A673 (cell line): ENCODE results near the gene RNU7-1.

Experiments used
- EZH2 ChIP-seq: fragments of 200-600 bp; sonication (generic); IDR thresholded peaks from 2 replicates; pipeline ENCODE4 v1.6.1; 2017; ENCODE audit warnings: borderline replicate concordance, low read depth, mild to moderate bottlenecking, mixed read lengths, antibody characterized with exemption, low read length; ENCODE audit not compliant: poor library complexity, severe bottlenecking
- TF ChIP-seq, protein P1 (sequence below): fragments of 300-800, 200-600 bp; sonication (generic); conservative IDR thresholded peaks from 2 replicates; pipeline ENCODE4 v1.5.1; 2017; ENCODE audit warnings: low read depth, mild to moderate bottlenecking, antibody characterized with exemption, low read length, moderate library complexity, mixed read lengths

DNA sequence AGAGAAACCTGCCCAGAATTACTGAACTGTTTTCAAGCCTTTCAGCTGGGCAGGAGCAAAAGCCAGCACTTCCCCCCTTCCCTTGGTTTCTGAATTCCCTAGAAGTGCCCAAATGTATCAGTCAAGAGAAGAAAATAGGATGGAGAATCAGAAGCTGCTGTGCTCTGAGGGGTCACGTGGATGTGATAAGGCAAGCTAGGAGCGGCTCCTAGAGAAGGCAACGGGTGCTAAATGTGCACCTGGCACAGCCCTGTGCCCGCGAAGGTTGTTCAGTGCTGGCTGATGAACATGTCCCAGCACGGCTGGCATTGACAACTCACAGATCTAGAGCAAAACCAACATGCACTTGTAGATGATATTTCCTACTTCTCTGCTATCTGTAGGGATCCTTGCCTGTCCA, 35.4 kb downstream of the RNU7-1 start:
- TF ChIP-seq, protein P1, sequence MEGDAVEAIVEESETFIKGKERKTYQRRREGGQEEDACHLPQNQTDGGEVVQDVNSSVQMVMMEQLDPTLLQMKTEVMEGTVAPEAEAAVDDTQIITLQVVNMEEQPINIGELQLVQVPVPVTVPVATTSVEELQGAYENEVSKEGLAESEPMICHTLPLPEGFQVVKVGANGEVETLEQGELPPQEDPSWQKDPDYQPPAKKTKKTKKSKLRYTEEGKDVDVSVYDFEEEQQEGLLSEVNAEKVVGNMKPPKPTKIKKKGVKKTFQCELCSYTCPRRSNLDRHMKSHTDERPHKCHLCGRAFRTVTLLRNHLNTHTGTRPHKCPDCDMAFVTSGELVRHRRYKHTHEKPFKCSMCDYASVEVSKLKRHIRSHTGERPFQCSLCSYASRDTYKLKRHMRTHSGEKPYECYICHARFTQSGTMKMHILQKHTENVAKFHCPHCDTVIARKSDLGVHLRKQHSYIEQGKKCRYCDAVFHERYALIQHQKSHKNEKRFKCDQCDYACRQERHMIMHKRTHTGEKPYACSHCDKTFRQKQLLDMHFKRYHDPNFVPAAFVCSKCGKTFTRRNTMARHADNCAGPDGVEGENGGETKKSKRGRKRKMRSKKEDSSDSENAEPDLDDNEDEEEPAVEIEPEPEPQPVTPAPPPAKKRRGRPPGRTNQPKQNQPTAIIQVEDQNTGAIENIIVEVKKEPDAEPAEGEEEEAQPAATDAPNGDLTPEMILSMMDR, result no peak
- no peak for TF ChIP-seq EZH2
